ENCODE measurements around the gene DZIP1L.

DZIP1L gene

DNA sequence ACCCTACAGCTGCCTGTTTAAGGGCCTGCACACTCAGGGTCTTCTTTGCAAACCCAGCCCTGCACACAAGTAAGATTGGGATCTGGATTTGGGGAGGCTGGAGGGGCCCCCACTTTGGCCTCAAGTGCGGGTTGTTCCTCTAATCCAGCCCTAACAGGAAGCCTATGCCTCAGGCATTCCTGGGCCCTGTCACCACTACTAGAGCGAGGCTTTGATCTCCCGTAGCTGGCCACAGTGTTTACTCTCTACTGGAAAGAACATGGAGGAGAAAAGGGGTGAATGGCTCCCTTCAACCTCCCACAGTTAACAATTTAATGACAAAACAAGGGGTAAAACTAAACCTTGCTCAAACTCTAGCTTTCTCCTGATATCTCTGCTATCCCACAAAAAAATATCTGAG lies 48.4 kb downstream of the DZIP1L start:
- DNase-seq = no peak

DNA sequence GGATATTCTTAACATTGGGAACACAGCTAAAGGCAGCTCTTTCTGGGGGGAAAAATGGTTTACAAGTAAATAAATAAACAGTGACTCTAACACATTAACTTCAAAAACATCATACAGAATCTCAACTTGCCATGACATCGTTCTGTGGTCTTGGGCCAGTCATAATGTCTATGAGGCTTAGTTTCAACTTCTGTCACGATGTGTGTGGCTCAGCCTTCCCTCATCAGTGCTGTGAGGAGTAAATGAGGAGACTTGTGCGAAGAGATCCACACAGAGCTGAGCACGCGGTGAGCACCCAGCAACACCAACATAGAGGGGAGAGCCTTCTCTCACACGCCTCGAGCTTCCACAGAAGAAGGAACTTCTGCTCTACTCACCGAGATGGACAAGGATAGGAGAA lies 49.0 kb downstream of the DZIP1L start:
- no peak for DNase-seq

DNA sequence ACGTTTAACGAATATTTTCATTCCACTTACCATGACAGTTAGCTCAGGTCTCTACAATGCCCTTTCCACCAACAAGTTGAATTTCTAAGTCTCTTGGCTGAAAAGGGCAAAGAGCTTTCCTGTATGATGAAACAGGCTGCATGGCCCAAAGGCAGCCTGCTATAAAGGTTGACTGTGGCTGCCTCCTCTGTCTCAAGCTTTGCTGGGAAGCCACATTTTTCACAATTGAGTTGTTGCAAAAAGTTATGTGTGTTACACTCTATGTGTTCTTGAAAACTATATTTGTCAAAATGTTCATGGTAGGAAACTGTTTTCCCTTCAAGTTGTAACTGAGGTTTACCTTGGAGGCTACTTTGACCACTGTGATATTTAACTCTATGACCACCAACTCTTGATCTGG lies 49.5 kb downstream of the DZIP1L start:
- no peak for DNase-seq

DNA sequence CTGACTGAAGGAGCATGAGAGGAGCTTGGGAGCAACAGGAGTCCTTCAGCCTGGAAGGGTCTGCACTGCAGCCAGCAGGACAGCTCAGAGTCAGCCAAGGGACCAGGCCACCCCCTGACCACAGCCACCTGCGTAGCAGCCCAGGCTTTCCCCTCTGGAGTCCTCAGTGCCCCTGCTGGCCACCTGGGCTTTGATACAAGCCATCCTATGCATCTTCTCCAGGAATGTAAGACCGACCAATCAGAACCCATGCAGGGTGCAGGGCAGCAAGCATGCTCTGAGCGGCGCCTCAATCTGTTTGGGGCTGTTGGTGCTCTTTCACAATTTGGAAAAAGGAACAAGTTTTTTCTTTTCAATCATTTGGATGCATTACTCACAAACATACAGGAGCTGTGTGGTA lies 52.0 kb downstream of the DZIP1L start:
- no peak for DNase-seq

DNA sequence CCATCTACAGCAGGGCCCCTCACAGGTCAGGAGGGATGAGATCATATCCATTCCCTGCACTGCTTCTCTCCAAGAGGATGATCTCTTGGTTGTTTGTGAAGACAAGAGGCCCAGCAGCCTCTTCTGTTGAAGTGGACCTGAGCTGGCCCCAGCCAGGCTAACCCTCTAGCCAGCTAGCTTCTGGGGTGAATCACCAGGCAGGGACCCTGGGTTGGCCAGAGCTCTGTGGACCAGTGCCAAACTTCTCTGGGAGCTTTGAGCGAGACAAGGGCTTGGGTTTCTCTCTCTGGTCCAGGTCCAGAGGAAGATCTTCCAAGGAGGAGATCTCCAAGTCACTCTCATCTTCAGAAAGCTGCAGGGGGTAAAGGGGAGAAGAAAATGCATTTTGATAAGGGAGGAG lies 52.8 kb downstream of the DZIP1L start:
- DNase-seq = no peak

DNA sequence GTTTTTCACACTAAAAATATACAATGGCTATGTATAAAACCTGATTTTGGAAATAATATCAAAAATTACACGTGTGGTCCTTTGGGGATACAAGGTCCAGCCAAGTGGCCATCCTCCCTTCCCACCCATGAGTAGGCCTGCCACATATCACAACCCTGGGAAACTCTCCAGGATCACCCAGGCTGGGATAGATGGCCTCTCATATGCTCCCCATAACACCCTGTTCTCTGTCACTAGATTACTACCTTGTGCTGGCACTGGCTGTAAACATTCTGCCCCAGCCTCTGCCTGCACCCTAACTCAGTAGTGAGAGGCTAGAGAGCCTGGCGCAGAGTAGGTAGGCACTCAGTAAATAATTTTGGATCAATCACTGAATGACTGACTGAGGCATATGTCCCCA lies 53.4 kb downstream of the DZIP1L start:
- DNase-seq = no peak

DNA sequence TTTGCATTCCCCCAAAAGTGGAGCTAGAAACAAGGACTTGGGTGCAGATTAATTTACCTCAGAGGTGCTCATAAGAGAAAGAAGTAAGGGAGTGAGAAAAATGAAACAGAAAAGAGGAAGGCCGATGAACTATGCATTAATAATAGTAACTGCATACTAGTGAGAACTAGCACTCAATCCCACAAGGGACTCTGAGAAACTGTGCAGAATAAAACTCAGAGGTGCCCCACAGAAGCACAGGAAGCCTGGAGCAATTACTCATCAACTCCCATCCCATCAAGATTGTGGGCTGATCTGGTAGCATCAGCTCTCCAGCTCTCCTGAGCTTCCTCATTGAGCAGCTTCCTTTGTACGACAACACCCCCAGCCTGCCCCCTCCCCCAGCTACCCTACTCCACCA lies 54.6 kb downstream of the DZIP1L start:
- no peak for DNase-seq

DNA sequence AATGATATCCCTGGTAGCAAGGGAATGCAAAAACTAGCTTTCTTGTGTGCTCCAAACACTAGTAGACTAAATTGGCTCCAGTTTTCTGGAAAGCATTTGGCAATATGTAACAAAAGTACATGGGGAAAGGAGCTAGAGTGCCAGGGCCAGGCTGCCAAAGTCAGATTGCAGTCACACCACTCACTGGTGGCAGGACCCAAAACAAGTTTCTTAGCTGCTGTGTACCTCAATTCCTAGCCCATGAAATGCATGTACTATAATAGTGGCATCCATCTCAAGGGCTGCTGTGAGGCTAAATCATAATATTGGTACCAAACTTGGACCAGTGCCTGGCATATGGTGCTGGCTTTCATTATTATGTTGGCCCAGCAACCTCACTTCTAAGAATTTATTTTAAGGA lies 56.1 kb downstream of the DZIP1L start:
- DNase-seq = no peak

DNA sequence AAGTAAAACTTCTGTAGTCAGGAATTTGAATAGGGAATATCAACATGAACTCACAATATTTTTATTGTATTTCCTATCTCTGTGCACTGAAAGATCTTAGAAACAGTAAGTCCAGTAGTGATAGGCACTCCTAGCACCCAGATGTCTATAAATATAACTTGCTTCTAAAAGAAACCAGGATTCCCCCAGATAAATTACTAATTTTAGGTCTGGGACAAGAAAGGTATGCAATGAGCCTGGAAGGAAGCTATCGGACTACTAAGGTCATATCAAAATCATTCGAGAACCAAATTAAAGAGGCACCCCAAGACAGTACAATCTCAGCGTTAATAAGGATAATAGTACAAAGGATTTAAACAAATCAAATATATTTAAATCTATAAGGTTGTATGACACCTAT lies 58.0 kb downstream of the DZIP1L start:
- no peak for DNase-seq

DNA sequence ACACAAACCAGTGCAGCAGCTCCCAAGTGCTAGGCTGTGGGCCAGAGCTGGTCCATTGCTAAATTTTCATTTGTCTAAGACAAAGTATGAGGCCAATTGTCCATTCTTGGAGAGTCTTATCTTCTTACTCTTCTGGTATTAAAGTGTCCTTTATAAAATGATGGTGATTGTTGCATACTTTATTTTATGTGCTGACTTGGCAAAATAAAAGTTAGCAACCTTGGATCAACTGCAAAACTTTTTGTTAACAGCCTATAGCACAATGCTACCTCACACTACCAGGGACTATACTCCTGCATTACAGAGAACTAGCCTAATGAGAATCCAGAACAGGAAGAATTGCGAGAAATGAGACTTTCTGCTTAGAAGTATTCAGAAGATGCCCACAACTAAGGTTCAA lies 61.4 kb downstream of the DZIP1L start:
- no peak for DNase-seq

DNA sequence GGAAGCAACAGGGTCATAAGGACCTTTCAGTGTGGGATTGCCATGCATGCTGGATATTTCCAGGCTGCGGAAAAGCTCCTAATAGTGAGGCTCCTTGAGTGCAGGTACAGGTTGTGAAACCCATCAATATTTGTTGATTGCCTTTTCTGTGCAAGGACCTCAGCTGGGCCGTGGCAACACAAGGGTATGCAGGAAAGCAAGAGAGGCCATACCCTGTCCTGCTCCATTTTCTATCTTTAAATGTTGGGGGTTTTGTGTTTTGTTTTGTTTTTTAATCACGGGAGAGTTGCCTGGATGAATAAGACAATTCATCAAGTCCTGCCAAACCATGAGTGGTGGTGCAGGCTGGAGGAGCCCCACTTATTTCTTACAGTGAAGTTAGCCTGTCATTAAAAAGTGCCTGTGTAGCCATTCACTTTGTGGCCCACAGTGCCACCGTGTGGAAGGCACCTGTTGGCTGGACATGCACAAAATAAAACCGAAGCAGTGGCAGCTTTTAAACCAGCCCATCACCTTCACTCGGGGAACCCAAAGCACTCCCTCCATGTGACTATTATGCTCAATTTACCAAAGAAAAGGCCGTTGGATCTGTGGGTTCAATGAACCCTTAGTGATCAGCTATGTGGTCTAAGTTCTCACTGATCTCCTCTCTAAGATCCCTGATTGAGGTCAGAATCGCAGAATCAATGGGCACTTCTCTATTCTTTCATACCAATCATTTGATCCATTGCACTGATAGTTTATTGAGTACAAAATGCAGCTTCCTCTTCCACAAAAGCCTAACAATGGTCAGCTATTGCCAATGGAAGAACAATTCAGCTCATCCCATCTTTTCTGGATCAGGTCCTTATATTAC lies 63.2 kb downstream of the DZIP1L start:
- DNase-seq = no peak

DNA sequence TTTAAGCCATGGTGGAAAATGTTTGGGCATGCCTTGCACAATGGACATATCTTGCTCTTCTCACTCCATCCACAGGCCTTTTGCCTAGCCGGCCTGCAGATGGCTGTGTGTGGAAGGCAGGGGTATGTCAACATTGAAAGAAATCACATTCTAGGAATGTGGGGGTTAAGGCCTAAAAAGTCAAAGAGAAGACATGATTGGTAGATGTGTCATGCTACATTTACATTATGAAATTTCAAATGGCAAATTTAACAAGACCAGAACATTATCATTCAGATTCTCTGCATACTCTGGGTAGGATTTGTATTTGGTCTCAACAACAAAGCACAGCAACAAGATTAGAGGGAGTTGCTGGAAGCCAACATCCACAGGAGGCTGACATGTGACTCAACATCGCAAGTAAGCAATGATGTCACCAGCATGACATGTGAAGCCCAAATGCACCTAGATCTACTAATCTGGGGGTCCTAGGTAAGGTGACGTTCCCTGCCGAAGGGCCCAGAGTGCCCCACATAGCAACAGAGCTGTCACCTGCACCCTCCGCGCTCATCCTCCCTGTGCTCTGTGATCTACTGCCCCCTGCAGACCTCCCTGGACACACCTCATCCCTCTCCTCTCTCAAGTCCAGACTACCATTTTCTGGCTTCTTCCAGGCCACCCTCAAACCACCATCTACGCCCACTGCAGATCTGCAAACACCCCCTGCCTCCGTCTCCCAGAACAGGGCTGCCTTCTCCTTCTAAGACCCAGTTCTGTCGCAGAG lies 66.1 kb downstream of the DZIP1L start:
- no peak for DNase-seq

DNA sequence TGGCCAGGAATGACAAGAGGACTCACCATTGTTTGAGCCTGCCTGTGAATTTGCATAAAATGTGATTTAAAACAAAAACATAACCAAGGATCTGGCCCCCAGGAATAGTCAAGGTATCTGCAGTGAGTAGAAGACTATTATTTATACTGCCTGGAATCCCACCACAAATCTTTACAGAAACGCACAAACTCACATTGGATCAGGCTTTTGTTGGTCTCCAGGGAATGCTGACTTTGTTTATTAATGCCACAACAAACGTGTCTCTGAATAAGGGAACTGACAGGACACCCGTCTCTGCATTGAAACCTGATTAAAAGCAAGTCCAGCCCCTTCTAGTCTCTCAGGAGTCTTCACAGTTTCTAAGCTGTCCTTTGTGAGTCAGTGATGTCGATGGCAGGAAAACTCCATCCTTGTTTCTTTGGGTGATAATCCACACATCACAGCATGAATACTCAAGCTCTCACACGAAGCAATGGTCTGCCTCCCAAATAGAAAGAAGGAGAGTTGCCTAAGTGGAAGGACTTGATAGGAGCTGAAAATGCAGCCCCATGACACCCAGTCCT lies 67.7 kb downstream of the DZIP1L start:
- no peak for DNase-seq

DNA sequence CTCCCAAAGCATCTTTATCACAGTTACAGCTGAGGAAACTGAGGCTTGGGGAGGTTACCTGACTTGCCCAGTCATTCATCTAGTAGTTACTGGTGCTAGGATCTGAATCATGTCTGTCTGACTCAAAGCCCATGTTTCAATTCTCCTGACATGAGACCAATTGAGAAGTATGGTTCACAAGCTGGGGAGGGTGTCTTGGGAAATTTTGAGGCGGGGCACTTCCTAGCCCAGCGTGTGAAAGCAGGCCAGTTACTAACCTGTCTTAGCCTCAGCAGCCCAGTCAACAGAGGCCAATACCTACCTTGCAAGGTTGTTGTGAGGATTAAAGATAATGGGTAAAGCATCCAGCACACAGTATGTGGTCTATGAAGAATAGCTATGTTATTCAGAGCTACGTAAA lies 68.5 kb downstream of the DZIP1L start:
- no peak for DNase-seq

DNA sequence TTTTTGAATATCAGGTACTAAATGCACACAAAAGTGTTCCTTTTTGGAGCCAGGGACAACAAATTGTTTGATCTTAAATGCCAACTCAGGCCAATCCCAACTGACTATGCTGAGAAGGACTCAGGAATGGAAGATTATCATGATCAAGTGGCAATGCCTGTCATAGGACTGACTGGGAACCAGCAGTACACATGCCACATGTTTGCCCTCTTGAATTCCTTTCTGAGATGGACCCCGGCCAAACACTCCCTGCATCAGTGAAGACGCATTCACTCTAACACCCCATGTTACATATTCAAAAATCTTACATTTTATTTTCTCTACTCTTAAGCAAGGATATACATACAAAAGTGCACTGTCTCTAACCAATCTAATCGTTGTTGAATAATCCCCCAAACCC lies 69.3 kb downstream of the DZIP1L start:
- no peak for DNase-seq

DNA sequence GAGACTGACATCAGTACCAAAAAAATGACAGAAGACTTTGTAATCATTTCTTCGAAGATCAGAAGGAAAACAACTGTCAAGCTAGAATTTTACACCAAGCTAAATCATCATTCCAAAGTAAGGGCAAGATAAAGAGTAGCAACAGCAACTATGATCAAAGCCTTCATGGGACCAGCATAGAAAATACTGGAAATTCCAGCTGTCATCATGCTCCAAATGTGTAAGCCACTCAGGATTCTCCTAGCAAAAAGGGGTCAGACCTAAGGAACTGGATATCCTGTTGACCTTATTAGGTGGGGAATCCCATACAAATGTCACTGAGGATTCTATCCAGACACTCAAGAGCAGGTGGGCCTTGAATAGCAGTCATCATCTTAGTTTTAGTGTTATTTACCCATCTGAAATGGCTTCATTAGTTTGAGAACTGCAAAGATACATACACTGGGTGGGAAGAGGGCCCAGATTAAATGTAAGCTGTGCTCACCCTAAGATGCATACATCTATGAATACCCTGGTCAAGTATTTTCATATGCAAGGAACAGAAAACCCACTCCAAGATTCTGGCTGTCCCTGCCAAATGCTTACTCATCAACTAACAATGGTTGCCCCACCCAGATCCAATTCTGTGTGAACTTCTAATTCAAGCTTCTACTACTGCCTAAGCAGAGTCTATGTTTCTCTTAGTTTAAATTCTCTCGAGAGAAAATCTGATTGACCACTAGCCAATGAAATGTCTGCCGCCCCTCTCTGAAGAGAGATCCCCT lies 72.0 kb downstream of the DZIP1L start:
- no peak for DNase-seq

DNA sequence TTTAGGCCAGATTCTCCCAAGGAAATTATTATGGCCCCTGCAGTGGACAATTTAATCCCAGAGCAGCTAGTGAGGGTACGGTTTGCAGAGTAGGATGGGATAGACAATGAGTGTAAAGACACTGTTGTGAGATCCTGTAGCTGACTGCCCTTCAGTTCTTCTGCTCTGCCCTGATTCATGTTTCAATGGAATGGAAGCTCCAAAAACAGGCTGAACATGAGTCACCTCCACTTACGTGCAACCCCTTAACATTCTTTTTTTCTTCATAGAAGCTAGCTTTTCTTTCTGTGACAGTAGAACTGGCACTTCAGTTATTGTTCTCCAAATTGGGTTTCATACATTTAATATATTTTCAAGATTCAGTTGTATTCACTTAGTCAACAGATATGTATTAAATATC lies 73.4 kb downstream of the DZIP1L start:
- DNase-seq = no peak

DNA sequence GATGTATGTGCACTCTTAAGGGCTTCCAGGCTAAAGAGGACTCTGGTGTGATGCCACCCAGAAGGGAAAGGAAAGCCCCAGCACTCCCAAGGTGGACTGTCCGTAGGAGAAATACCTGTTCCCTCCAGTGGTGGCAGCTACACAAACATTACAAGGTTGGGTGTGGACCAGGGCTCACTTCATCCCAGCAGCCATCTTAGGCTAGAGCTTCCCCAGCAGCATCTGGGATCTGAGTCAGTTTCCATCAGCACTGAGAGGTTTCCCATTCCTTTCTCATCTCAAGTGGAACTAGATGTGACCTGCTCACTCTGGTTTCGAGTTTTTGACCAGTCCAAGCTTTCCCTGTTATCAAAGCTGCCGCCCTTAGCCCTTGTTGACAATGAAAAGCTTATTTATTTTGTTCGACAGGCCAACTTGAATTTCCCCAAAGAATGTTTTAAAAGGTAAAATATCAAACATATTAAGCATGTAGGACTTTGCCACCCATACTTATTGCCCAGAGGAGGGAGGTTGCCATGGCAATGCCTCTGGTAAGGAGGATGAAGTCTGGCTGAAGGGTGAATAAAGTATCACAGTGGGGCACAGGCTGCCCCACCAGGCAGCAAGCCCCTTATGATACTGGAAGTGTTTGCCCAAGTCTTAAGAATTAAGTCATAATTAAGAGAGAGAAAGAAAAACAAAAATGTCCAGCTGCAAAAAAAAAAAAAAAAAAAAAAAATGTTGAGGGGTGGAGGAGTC lies 76.5 kb downstream of the DZIP1L start:
- no peak for DNase-seq

DNA sequence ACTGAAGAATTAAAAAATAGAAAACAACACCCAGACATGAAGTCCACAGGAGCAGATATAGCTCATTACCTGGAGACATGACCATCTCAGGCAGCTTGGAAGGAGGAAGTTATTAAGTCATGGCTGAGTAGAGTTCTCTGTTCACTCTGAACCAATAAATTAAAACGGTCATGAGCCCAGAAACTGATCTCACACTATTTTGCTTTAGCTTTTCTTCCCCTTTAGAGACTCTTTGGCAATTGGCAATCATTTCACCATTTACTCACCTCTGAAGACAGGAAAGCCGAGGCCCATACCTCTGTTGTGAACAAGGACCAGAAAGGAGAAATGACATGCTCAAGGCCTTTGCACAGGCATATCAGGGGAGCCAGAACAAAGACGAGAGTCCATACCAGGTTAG lies 78.8 kb downstream of the DZIP1L start:
- DNase-seq = no peak

DNA sequence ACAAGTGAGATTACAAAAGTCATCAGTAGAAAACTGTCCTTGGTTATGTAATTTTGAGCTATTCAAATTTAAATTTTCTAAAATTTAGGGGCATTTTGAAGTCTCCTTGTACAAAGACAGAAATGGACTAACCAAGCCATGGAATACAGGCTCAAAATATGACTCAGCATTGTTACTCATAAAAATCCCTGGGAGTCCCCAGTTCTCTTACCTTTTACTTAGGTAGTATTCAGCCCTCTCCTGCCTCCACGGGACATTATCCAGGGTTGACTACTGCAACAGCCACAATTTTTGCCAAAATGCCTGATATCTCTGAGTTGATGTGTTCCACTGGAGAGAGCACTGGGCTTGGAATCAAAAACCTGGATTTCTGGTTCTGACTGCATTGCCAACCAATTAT lies 80.5 kb downstream of the DZIP1L start:
- no peak for DNase-seq

DNA sequence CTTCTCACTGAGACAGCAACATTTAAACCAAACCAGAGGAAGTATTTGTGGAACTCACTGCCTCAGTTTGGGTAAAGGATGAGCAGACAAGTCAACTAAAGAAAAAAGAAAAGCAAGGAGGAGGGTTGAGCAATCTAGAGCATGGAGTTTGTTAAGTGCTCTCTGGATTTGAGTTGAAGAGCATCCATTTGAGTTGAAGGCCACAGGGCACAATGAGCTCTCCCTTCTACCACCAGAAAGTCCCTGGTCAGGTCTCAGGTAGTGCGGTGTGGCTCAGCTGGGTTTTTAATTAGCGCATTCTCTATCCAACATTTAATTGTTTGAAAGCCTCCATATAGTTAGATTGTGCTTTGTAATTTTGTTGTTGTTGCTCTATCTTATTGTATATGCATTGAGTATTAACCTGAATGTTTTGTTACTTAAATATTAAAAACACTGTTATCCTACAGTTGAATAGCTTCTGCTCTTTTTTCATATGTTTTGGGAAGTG lies 82.2 kb downstream of the DZIP1L start:
- no peak for DNase-seq

DNA sequence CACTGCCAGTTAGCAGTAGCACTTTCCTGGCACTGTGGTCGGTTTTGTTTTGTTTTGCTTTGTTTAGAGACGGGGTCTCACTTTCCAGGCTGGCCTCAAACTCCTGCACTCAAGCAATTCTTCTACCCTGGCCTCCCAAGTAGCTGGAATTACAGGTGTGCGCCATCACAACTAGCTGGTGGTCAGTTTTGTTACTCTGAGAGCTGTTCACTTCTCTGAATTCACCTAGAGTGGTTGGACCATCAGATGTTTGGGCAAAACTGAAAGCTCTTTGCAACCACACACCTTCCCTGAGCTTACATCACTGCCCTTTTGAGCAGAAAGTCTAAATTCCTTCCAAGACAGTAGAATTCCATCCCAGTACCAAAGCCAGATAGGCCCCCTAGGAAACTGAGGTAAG lies 82.8 kb downstream of the DZIP1L start:
- no peak for DNase-seq

DNA sequence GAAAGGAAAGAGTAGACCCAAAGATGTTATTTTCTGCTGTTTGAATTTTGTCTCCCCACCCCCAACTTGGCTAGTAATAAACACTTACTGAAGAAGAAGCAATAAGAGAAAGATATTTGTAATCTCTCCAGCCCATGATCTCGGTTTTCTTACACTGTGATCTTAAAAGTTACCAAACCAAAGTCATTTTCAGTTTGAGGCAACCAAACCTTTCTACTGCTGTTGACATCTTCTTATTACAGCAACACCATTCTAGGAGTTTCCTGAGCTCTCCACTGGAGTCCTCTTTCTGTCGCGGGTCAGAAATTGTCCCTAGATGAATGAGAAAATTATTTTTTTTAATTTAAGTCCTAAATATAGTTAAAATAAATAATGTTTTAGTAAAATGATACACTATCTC lies 83.9 kb downstream of the DZIP1L start:
- no peak for DNase-seq

All from NCI-H524 treated with DMSO at 0.1 percent for 48 hours (cell line).